HG02678 (cell line): Measurements from ENCODE around the gene RNF14.

ENCODE experiments used
- ATAC-seq: cut with Tn5 transposase; IDR thresholded peaks from one replicate; pipeline ENCODE4 v1.9.1; 2021; ENCODE audit warnings: mild to moderate bottlenecking, moderate library complexity; ENCODE audit not compliant: unreplicated experiment

RNF14 gene

DNA sequence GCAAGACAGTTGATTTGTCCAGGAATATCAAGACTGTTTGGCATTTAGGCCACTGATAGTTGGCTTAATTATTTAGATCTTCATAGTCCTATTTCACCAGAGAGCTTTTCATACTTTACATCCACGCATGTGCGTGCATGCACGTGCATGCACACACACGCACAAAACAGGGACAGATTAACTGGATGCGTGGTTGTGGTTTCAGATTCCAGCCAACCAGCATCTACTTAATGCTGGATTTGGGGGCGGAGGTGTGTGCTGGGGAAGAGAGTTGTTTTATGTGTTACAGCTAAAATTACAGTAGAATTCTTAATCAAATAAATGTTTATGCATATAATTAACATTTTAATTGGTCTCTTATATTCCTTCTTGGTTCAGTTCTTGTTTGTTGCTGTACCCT is 7.3 kb downstream of the RNF14 start:
- no peak for ATAC-seq

DNA sequence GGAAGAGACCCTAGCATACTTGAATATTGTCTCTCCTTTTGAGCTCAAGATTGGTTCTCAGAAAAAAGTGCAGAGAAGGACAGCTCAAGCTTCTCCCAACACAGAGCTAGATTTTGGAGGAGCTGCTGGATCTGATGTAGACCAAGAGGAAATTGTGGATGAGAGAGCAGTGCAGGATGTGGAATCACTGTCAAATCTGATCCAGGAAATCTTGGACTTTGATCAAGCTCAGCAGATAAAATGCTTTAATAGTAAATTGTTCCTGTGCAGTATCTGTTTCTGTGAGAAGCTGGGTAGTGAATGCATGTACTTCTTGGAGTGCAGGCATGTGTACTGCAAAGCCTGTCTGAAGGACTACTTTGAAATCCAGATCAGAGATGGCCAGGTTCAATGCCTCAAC is 9.5 kb downstream of the RNF14 start:
- no peak for ATAC-seq

DNA sequence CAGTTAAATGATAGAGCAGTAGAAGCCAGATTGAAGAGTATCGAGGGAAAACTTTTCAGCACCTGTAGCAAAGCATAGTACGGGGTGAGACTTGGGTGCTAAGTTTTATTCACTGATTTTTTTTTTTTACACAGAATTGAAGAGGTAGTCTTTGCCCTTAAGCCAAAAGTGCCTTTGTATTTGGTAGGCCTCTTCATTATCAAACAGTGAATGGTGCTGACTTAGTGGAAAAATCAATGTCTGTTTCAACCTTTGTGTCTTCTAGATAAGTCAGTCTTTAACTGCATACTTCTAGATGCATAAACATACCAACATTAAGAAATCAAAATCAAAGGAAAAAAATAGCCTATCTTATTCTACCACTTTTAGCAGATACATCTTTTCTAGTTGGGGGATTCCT is 13.7 kb downstream of the RNF14 start:
- no peak for ATAC-seq

DNA sequence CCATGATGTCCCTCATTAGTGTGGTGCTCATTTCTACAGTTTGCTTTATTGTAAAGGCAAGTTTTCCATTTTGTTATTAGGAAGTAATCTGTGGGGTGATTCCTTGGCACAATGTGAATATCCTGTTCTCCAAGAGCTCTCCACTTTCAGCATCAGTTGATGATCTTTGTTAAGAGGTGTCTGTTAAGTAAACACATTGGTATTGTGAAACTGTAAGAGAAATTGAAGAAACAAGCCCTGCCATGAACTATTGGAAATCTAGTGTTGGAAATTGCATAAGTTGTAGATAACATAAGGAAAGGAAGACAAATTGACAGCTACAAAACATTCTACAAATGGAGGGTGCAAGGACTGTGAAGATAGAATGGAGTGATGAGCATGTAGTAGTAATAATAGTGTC is 17.2 kb downstream of the RNF14 start:
- no peak for ATAC-seq

DNA sequence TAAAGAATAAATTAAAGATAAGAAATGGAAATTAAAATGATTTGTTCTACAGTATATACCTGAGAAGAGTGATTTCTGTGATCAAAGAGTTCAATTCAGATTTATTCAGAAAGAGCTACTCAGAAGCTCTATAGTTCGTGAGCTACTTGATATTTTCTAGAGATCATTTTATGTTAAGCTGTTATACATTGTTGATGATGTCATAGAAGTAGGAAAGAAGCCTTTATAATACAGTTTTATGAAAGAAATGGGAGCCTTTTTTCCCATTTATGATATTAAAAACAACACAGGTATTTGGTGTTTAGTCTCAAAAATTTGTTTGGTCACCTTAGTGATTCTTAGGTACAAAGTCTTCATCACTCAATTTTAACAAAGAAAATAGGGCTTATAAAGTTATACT is 20.8 kb downstream of the RNF14 start:
- ATAC-seq = no peak

DNA sequence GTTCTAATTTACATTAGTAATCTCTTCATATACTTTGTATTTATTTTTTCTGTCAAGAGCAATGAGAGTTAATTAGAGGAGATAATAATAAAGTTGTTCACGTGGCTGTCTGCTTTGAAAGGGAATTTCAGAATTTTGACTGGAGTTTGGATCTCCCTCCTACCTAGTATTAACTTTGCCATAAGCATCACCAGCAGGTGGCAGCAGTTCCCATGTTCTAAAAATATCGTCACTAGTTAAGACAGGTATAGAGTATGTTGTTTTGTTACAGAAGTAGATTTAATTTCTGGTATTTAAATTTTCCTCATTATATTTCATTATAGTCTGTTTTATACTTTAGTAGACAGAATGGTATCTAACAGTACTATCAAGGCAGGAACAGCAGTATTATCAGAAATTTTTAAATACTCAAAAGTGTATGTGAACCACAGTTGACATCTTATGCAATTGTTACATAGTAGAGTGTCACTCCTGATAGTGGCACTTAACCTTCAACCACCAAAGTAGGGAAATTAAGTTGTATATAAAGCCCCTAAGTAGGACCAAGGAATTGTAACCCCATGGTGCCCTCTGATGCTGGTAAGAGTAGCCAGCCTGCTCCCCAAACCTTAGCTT is 23.6 kb downstream of the RNF14 start:
- ATAC-seq = peak; percentile 64

DNA sequence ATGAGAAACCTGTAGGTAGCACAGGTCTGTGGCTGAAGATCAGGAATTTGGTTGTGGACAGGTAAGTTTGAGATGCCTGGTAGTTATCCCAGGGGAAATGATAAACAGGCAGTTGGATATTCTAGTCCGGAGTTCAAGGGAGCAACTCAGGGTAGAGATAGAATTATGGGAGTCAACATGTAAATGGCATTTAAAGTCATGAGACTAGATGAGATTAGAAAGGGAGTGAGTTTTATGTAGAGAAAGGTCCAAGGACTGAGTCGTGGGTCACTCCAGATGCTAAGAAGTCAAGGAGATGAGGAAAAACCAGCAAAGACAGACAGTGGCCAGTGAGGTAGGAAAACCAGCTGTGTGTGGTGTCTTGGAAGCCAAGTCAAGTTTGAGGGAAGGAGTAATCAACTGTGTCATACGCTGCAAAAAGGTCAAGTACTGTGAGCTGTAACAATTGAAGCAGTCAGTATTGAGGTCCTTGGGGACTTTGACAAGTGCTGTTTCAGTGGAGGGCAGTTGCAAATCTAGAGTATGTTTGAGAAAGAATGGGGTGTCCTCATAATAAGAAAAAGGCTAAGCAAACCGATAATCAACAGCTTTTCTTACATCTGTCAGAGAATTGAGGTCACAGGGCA is 25.7 kb downstream of the RNF14 start:
- no peak for ATAC-seq

DNA sequence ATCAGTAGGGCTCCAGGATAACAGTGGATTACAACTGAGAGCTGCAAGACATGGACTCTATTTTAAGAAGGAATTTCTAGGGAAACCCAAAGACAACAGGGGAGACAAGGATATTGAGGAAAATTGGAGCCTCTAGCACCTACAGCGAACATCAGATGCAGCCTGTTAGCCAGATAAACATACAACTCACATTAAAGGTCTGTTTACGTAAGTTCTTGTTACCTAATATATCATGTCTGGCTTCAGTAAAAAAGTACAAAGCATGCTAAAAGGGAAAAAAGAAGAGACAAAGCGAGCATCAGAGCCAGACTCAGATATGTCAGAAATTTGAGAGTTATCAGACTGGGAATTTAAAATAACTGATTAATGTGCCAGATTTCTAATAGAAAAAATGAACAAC is 26.8 kb downstream of the RNF14 start:
- ATAC-seq = no peak

DNA sequence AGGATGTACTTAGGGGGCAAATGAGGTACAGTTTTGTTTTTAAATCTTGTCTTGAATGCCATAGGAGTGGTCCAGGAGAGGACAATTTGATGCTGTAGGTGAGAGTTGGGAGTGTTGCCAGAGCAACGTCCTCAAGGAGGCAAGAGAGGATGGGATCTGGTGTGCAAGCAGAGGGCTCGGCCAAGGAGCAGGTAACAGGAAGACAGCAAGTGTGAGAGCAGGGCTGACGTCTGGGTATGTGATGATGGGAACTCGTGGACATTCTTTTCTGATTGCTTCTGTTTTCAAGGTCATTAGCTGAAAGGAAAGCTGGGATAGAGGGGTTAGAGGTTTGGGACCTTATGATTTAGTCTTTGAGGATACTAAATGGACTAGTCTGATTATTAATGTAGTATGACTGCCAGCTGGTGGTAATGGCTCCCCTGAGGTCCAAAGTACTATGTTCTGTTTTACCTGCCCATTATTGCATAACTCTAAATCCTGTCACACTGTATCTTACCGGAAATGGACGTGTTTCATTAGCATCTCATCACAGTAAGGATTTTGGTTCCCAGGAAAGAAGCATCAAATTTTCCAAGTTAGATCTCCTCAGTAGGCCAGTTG is 28.6 kb downstream of the RNF14 start:
- ATAC-seq = no peak

DNA sequence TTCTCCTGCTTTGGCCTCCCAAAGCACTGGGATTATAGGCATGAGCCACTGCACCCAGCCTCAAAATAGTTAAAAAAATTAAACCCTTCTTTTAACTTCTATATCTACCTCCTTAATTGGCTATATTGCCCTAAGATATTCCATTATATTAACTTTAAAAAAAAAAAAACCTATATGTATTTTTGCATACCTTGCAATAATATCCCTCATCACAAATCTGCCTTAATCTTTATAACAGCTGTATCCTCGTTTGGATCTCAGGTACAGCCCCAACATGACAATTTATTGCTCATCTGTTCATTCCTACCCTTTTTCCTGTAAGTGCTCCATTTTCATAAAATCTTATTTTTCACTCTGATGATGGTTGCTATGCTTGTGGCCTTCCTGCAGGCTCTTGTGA is 31.3 kb downstream of the RNF14 start:
- no peak for ATAC-seq

DNA sequence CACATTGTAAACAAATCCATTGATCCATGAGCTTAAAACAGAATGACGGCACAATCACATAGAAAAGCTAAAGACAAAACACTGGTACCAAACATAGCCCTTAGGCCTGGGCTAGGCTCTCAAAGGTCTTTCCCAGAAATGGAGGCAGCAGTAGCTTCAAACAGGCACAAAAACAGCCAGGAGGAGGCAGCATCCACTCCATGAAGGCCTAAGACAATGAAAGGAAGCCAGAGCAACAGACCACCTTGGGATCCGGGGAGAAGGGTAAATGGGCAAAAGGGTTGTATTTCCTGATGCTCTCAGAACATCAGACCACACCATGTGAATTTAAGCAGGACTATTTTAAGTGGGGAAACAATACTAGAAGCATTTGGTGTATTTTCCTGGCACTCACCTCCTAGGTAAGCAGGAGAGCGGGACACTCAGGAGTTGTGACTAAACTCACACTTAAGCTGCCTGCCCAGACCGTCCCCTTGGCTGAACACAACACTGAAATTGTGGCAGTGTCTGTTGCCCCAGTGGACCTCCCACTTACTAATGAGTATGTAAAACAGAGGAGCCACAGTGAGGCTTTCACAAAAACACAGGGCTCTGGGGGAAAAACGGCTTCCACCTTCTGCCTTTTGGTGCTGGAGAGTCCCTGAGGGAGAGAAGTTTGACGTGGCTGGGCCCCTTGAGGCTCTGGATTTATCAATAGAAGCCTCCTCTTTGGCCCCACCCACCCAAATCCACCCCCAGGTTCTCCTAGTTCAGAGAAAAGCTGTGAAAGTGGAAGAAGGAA is 32.0 kb downstream of the RNF14 start:
- no peak for ATAC-seq

DNA sequence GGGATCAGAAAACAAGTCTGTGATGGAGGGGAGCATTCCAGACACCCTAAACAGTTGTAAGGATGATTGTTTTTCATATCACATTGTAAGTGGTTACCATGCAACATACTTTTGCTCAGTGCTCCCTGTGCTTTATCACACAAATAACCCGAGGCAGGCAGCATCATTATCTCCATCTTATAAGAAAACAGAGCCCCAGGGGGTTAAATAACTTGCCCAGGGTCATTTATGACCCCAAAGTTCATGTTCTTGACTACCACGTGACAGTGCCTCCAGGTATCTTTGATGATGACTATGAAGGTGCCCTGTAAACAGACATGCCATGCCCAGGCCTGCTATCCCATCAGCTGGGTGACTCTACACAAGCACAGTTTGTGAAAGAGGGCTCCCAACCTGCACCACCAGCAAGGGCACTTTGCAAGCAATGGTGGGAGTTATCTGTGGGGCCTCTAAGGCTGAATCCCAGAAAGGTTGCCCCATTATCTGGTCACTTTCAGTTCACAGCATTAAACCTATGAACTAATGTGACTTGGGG is 34.4 kb downstream of the RNF14 start:
- no peak for ATAC-seq

DNA sequence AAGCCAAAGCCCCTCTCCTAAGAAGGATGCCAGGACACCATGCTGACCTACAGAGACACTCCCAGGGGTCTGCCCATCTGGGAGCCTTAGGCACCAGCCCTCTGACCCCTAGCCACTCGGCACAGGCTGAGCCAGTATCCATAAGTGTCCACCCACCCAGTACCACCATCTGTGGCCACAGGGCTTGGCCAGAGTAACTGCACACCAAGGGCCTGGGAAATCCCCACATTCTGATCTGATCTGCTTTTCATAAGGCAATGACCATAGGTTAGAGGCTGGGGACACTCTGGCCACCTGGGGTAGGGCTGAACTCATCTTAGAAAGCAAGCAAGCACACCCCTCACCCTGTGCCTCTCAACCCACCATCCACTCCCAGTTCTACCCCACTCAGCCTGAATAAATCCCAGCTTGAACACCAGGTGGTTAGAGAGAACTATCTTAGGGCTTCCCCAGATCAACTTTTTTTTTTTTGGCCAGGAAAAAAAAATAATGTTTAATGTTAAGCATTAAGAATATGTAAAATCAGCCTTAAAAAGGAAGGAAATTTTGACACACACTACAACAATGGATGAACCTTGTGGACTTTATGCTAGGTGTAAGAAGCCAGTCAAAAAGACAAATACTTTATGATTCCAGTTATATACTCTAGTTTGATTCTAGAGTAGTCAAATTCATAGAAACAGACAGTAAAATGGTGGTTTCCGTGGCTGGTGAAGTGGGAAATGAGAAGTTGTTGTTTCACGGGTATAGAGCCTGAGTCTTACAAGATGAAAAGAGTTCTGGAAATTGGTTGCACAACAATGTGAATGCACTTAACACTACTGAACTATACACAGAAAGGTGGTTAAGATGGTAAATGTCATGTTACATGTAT is 37.7 kb downstream of the RNF14 start:
- ATAC-seq = no peak

DNA sequence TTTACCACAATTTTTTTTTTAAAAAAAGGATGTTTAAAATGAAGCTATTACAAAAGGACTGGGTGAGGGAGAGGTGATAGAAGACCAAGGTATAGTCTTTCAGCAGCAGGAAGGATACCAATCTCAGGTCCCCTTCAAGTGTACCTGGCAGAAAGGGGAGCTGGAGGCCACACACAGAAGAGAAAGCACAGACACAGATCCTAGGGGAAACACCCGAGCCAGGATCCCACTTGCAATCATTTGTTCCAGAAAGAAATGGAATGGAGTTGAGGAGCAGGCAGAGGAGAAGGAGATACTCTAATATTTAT is 38.3 kb downstream of the RNF14 start:
- no peak for ATAC-seq

DNA sequence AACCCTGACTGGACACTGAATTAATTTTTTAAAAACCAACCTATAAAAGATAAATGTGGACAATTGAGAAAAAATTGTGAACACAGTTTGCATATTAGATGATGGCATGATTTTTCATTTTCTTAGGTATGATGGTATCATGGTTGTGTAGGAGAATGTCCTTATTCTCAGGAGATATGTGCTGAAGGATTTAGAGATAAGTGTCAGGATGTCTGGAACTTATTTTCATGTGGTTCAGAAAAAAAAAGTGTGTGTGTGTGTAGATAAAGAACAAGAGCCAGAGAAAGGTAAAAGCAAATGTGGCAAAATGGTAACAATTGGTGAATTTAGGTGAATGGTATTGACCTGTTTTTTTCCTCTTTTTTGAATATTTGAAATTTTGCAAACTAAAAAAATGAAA is 39.9 kb downstream of the RNF14 start:
- ATAC-seq = no peak

DNA sequence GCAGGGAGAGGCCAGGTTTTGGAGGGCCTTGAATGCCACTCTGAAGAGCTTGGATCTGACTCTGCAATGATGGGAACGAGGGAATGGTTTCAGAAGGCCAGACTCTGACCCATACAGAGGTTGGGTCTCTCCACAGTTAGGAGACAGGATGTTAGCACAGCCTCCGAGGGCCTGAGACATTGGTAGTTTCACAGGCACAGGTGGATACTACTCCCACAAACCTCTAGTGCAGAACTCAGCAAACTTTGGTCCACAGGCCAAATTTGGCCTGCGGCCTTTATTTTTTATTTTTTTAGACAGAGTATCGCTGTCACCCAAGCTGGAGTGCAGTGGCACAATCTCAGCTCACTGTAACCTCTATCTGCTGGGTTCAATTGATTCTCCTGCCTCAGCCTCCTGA is 41.0 kb downstream of the RNF14 start:
- ATAC-seq = no peak

DNA sequence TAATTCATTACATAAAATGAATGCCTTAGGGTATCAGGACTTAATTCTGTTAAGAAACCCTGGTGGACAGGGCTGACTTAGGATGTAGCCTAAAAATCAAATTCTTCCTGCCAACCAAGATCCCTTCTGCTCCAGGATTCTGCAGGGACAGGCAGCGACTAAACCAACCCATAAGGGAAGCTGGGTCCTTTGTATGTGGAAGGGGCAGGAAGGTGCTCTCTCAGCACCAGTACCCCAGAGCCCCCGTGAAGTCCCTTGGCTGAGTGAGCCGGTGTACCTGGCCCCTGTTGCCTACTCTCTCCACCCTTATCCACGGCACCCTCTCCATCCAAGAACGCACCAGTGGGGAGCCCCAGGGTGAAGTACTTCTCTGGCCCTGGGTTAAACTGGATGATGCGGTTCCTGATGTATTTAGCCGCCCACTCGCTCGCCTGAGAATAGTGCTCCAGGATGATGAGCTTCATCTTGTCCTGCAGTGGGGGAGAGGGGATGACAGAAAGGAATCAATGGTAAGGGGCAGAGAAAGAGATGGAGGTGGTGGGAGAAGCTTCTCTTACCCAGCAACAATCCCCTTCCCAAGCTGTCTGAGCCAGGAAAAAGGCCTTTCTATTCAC is 42.8 kb downstream of the RNF14 start:
- no peak for ATAC-seq

DNA sequence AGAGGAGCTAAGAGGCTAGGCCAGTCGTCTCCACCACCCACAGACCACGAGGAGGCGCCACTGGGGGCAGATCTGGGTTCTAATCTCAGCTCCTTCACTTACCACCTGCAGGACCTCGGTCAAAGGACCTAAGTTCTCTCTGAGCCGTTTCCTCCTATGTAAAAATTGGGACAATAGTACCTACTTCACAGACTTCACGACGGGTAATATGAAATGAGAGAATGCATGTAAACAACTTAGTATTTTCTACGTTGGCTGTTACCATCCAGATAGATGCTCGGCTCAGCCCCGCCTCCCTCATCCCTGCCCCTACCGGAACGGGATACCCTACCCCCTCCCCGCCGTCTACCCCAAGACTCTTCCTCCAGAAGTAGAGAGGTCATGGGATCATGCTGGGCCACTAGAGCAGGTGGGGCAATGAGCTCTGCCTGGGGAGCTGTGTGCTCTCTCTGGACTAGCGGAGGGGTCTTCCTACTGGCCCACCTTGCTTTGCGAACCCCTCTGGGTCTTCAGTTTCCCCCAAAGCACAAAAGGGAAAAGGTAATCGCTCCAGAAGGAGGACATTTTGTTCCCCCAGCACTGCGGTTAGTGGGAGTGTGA is 43.4 kb downstream of the RNF14 start:
- ATAC-seq = no peak

DNA sequence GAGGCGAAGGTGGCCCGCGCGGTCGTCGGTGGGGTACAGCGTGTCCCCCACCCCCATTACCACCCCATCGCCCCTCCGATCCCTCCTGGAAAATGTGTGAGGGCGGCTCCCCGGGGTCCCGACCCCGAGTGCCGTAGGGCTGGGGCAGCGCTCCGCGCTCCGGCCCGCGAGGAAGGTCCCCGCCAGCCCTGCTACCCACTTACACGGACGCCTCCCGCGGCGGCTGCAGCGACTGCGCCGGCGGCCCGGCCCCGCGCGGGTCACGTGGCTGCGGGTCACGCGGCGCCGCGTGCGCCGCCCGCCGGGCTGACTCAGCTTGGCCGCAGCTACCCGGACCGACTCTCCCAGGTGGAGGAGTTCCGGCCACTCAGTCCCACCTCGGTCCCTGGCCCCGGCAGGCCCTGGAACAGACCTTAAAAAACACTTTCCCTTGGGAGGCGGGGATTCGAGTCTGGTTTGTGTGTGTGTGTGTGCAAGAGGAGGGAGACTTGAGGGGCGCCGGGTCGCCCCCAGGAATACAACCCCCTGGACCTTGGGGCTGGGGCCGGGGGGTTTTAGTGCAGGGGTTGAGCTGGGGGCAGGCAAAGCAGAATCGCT is 44.0 kb downstream of the RNF14 start, which contains the start of gene GNPDA1:
Gene GNPDA1, minus strand, starts transcription at position 236 of the 597 bp plus-strand sequence. CDS start 992 bp downstream, outside the sequence.
- peak; percentile 68 for ATAC-seq
